Panc1 (cell line): ENCODE measurements around the gene ATRN. TPM values are rescaled to one million over a fixed set of nuclear protein-coding genes. Genes with fewer than 3 reads are reported as not detected.

Experiments used
- ATAC-seq: fragments of 200-7000 bp; cut with Tn5 transposase; 2 replicates; pipeline ENCODE4 v1.9.1; 2020; ENCODE audit warnings: mild to moderate bottlenecking, moderate library complexity
- BruUV-seq: library from RNA; stranded (reverse); fragments of 400-500 nt; replicated peaks from 2 replicates; lab custom pipeline; 2021; lab: Mats Ljungman, UMichigan
- CTCF ChIA-PET: fragments of 300-600 bp; sonication (Branson Sonifier 250); formaldehyde crosslinking; loops from one replicate; lab custom pipeline; 2022; ENCODE audit warnings: antibody characterized with exemption; lab: Charles Lee
- POLR2A ChIA-PET: fragments of 300-600 bp; sonication (Branson Sonifier 250); formaldehyde crosslinking; loops from one replicate; lab custom pipeline; 2022; ENCODE audit warnings: antibody characterized with exemption; lab: Charles Lee
- DNase-seq: peaks from one replicate; pipeline ENCODE4 v3.0.0-alpha.2; 2010; ENCODE audit warnings: low read depth, low spot score
- H3K27ac ChIP-seq: 2 replicates; pipeline ENCODE4 v1.5.1; 2011; ENCODE audit warnings: mild to moderate bottlenecking, low read length, inconsistent platforms
- H3K27me3 ChIP-seq: fragments of 200-500 bp; sonication (Bioruptor generic); 2 replicates; pipeline ENCODE4 v1.6.0; 2014; ENCODE audit warnings: low read length, inconsistent platforms; ENCODE audit not compliant: control insufficient read depth, insufficient read depth
- H3K36me3 ChIP-seq: fragments of 200-500 bp; sonication (Bioruptor generic); 2 replicates; pipeline ENCODE4 v1.5.1; 2014; ENCODE audit warnings: inconsistent platforms, mild to moderate bottlenecking, low read length, moderate library complexity; ENCODE audit not compliant: control insufficient read depth, insufficient read depth
- H3K4me1 ChIP-seq: 2 replicates; pipeline ENCODE4 v1.5.1; 2011; ENCODE audit warnings: inconsistent platforms, mild to moderate bottlenecking, low read length, moderate library complexity; ENCODE audit not compliant: control insufficient read depth, insufficient read depth
- H3K4me3 ChIP-seq, 2 experiments: 2 replicates each; pipeline ENCODE4 v1.5.1; 2011 to 2012; ENCODE audit warnings: low read depth in 2 of 2, low read length in 2 of 2, mild to moderate bottlenecking in 2 of 2, inconsistent platforms in 1 of 2, moderate library complexity in 1 of 2
- H3K9me3 ChIP-seq: fragments of 200-500 bp; sonication (Bioruptor generic); 2 replicates; pipeline ENCODE4 v1.5.1; 2014; ENCODE audit warnings: low read depth, mild to moderate bottlenecking, inconsistent platforms, low read length, moderate library complexity; ENCODE audit not compliant: control insufficient read depth, insufficient read depth
- CTCF ChIP-seq: fragments of 450-650 bp; IDR thresholded peaks from 2 replicates; pipeline ENCODE4 v1.5.1; 2017; ENCODE audit warnings: mild to moderate bottlenecking
- POLR2AphosphoS5 ChIP-seq: IDR thresholded peaks from 2 replicates; pipeline ENCODE4 v1.6.1; 2012; ENCODE audit warnings: mild to moderate bottlenecking, low read depth, low read length, moderate library complexity
- REST ChIP-seq, 2 experiments: IDR thresholded peaks; 2 replicates each; pipeline ENCODE4 v1.6.1; 2011 to 2012; ENCODE audit warnings: low read depth in 2 of 2, control low read depth in 1 of 2, low read length in 1 of 2, mild to moderate bottlenecking in 1 of 2, moderate library complexity in 1 of 2; ENCODE audit not compliant: insufficient read depth in 1 of 2
- SIN3A ChIP-seq: IDR thresholded peaks from 2 replicates; pipeline ENCODE4 v1.6.1; 2012; ENCODE audit warnings: low read depth, mild to moderate bottlenecking, low read length, moderate library complexity, borderline replicate concordance; ENCODE audit not compliant: insufficient read depth
- TCF7L2 ChIP-seq: IDR thresholded peaks from 2 replicates; pipeline ENCODE4 v1.6.1; 2011; ENCODE audit warnings: mild to moderate bottlenecking, low read depth, low read length, inconsistent platforms
- in situ Hi-C: cut with HindIII; loops from 2 replicates; pipeline ENCODE4 v1.10.0; 2016; ENCODE audit warnings: low sequenced_read_pairs, low pct_unique_long_range_greater_than_20kb
- intact Hi-C: fragments of 100-400 bp; cut with micrococcal nuclease; formaldehyde crosslinking; loops from one replicate; pipeline ENCODE4 v1.10.0; 2022; ENCODE audit not compliant: unreplicated experiment
- total RNA-seq: library from RNA; stranded (reverse); gene quantifications from one replicate; pipeline ENCODE4 v1.2.1, GENCODE V29; 2021; ENCODE audit not compliant: unreplicated experiment

Gene ATRN
- total RNA-seq, 1 experiment from 2014 or later: 33.8 TPM

- Histone ChIP-seq H3K9me3 (no peaks in the 10 kb centered on the region), H3K27ac (no peak overlapping the region), H3K4me1 (no peaks in the 10 kb centered on the region; the same call in 1 of the 2 replicates), H3K4me3 (no peak overlapping the region), H3K27me3 (peaks cover 6% of the 10 kb centered on the region; the same call in 1 of the 2 replicates), H3K36me3 (0 out of 2 replicates have a peak, but pooled peaks cover 2% of the 10 kb centered on the region)
- TF ChIP-seq CTCF (no peak), POLR2AphosphoS5 (no peak), REST (IDR thresholded peaks at IDR 0.05; ENCODE audit: insufficient read depth in 1 of 2, low read depth in 2 of 2, low read length in 1 of 2) (no peak)
- DNase-seq (no peak), ATAC-seq (no peak)
- in situ Hi-C loops (no loop called here), intact Hi-C loops (loop anchor here (10.0 kb wide), 1 partner anchor 70 kb away; no protein-coding TSS in a partner anchor)
- ChIA-PET CTCF (interaction anchor here (0.6 to 0.8 kb wide), 2 partner anchors 20 to 29 kb away, joined by 3 read pairs; no protein-coding TSS in a partner anchor), POLR2A (no interaction called here)
- BruUV-seq: no TSS peak
Observed at GRCh38 chr20:3674447-3674846, 203.6 kb downstream of the ATRN start.

DNA sequence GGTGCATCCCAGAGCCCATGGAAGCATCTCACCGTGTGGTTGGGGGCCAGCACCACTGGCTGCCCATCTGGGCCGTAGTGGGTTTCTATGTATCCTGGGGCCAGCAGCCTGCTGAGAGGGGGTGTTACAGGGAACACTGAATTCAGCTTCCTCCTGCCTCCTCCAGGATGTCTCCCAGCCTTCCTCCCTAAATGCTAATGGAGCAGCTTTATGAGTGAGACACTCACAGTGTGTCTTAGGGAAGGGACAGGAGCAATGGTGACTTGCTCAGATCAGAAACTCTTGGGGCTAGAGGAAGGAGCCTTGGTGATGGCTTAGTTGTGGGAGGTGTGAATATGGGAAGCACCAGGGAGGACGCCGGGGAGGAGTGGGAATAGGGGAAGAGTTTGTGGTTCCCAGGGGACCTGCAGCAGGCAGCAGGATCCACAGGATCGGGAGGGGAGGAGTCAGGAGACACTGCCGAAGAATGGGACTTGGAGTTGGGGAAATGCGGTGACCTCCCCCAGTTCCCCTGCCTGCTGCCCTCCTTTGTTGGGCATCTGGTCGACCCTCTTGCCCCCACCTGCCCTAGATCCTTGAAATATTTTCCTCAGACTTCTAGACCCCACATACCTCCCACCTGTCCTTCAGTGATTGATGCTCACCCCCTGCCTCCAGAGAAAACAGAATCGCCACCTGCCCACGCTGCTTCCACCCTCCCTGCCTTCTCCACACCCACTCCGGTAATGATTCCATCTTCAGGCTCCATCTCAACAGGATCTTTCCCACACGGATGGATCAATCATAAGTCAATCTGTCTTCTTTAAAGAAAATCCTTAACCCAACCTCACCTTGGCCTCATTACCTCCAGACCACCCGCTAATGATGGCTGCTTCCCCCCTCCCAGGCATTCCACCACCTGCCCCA is 204.4 kb downstream of the ATRN start:
- Histone ChIP-seq H3K36me3 (0 out of 2 replicates have a peak, but pooled peaks cover 2% of the 10 kb centered on the region), H3K9me3 (no peaks in the 10 kb centered on the region), H3K27me3 (peaks cover 6% of the 10 kb centered on the region; the same call in 1 of the 2 replicates), H3K27ac (no peak overlapping the region), H3K4me1 (no peaks in the 10 kb centered on the region; the same call in 1 of the 2 replicates), H3K4me3 (no peak overlapping the region)
- BruUV-seq: no TSS peak
- ATAC-seq (no peak), DNase-seq (no peak)
- TF ChIP-seq SIN3A: no peak
- TF ChIP-seq REST (IDR thresholded peaks at IDR 0.05; ENCODE audit: insufficient read depth in 1 of 2, low read depth in 2 of 2, low read length in 1 of 2): no peak
- no peak for TF ChIP-seq CTCF
- TF ChIP-seq TCF7L2: no peak
- no peak for TF ChIP-seq POLR2AphosphoS5
- in situ Hi-C loops: no loop called here
- intact Hi-C loops: loop anchor here (5.0 to 10.0 kb wide), 2 partner anchors 70 to 92 kb away; partner anchors contain the start of gene ADISSP
- ChIA-PET POLR2A (interaction anchor here (0.6 kb wide), 1 partner anchor 7 kb away, joined by 3 read pairs; no protein-coding TSS in a partner anchor), CTCF (interaction anchor here (0.8 to 2.1 kb wide), 2 partner anchors 28 to 36 kb away, joined by 3 to 12 read pairs; no protein-coding TSS in a partner anchor)
